Posterior vena cava (tissue), 2 donors: ENCODE measurements around the gene LTBP2. TPM values are rescaled to one million over a fixed set of nuclear protein-coding genes. Genes with fewer than 3 reads are reported as not detected.

Source experiments
- DNase-seq: peaks from one replicate; pipeline ENCODE4 v3.0.0-alpha.2; 2020; ENCODE audit warnings: low spot score
- intact Hi-C, 2 donors: fragments of 100-400 bp; cut with DNase I; formaldehyde crosslinking; loops; one replicate each; pipeline versions ENCODE4 v1.14.1 to v1.14.2; 2022 to 2023
- total RNA-seq, 2 donors: library from RNA; stranded (reverse); fragmentation: NEBNext Ultra II Directional; extraction: Animal tissue kit (Norgen Biotek cat#: 25700); gene quantifications; one replicate each; pipeline ENCODE4 v1.2.1, GENCODE V29; 2021
- donor health status: DM: yes; HTN: yes; CAD: no.
- donor health status: DM: yes; HTN: yes; CAD: no.

LTBP2 gene
- total RNA-seq, 2 donors from 2014 or later, result 141 to 168 TPM

DNA sequence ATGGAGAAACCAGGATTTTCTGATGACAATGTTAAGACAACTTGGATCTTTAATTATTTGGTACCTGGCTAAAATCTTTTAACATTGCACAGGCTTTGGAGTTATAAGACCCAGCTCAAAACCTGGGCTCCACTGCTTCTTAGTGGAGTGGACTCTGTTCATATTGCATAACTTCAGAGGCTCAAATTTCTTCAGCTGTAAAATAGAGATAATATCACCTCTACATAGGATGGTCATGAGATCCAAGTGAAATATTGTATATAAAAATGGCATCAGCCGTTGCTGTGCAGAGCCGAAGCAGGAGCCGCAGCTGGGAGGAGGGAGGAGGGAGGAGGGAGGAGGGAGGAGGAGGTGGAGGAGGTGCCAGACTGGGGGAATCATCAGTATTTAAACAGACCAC, 129.5 kb downstream of the LTBP2 start:
- no peak for DNase-seq
- intact Hi-C loops, result no loop called here

DNA sequence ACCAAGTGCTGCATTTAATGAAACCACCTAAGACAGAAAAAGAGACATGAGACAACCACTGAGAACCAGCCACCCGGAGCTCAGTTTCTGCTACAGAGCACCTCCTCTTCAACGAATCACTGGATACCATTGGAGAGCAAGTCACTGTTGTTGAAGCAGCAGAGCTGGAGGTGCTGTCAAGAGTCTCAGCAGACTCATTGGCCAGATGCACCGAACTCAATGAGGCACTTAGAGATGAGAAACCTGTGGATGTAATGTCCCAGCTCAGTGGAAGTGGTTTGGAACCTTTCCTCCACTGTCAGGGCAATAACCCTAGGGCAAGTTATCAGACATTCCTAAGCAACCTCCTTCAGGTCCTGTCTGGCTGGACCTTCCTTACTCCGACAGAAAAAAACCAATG, 132.0 kb downstream of the LTBP2 start:
- intact Hi-C loops, result no loop called here
- DNase-seq, result no peak

DNA sequence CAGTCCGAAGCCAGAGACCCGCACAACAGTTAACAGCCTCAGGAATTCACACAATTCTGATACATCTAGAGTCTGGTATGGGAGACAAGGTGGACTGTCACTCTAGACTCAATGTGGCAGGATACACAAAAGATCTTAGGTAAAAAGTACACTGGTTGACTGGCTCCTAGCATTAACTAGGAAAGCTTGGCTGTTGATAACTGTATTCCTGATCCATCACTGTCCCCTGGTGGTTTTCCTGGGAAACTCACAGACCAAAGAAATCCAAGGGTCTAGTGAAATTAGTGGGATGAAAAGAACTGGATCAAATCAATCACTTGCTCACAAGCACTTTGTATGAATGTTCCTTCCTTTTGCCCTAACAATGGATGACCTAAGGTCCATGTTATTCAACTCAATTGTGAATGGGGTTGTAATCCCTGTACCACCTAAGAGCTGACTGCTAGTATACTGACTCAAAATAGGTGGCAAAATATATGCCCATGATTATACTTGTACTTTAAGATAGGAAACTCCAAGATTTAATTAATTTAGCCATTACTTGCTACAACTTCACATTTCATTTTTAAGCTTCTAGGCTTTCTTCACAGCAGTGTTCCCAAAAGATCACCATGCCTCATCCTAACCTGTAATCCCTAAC, 132.9 kb downstream of the LTBP2 start:
- intact Hi-C loops, result loop anchor here in 1 of 2 donors (5.0 kb wide), 1 partner anchor 122 kb away; no protein-coding TSS in a partner anchor
- no peak for DNase-seq

DNA sequence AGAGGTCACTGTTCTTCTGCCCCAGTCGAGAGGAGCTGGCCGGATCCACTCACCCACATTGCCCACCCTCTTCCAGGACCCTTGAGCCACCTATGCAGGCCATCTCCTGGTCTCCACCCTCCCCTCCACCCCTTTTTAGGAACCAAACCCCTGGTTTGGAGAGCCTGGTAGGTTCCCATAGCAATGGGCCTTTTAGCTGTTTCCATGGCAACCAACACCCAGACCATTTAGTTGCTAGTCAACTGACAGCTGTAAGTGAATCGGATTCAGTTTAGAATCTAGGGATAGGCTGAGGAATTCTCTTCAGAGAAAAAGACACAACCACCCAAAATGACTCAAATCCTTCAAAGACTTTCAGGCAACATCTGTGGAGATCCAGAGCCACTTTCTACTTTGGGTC, 135.4 kb downstream of the LTBP2 start:
- no peak for DNase-seq
- intact Hi-C loops, result loop anchor here in 1 of 2 donors (5.0 kb wide), 1 partner anchor 119 kb away; no protein-coding TSS in a partner anchor

DNA sequence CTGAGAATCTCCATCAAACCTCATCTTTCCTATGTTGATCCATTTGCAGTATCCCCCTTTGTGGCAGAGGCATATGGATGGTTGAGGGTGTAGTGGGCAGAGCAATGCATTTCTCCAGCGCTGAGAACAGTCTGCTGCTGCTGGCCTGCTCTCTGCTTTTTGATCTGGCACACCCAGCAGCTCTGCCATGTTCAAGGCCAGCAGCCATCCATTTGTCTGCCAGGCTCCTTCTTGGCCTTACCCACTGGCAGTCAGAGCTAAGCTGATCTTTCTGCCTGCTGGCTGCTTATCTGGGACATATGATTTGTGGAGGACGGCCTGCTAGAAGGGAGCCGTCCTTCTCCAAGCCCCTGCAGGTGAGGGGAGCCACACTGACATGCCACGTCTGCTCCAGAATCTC, 135.9 kb downstream of the LTBP2 start:
- no peak for DNase-seq
- intact Hi-C loops, result loop anchor here in 1 of 2 donors (5.0 kb wide), 1 partner anchor 119 kb away; no protein-coding TSS in a partner anchor

DNA sequence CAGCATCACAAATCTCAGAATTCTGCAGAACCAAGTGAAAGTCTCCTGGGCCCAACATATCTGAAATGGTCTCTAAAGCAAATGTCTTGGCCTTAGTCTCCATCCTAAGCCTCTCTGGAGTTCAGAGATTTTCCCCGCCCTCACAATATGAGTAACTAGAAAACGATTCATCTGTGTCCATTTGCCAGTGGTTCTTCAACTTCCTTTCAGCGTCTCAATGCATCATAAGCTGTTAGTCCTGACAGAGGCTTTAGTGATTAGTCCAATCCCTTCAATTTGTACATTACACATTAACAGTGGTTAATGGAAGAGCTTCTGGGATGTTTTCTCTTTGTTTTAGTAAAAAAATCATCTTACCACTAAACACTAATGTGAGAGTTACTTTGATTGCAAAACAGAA, 136.4 kb downstream of the LTBP2 start:
- intact Hi-C loops, result loop anchor here in 1 of 2 donors (5.0 kb wide), 1 partner anchor 118 kb away; no protein-coding TSS in a partner anchor
- DNase-seq, result no peak

DNA sequence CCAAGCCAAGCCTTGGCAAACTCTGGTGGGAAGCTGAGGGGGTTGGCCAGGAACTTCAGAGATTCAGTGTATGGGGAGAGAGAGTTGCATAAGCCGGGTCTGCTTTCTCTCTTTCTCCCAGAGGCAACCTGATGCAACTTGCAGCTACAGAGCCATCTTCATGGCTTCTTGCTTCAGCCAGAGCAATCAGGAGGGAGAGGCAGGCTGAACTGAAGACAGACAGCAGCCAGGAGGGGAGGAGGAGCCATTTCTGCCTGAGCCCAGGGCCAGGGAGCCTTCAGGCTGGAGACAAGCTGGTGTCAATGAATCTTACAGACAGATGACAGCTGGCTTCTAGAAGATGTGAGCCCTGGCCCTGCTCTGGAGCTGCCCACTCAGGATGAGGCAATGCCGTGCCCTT, 137.7 kb downstream of the LTBP2 start:
- DNase-seq, result no peak
- intact Hi-C loops, result no loop called here

DNA sequence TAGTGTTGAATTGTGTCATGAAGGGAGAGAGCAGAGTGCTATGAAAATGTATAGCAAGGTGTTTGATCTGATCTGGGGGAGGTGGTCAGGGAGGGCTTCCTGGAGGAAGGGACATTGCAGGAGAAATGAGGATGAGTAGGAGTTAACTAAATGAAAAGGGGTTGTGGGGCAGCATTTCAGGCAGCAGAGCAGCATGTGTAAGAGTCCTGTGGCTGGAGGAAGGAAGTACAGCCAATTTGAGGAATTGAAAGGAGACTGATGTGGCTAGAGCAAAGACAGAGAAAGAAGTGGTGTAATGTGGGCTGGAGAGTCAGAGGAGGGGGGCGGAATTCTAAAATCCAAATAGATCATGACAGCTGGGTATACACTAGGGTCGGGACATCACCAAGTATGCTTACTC, 139.4 kb downstream of the LTBP2 start:
- intact Hi-C loops, result no loop called here
- no peak for DNase-seq

DNA sequence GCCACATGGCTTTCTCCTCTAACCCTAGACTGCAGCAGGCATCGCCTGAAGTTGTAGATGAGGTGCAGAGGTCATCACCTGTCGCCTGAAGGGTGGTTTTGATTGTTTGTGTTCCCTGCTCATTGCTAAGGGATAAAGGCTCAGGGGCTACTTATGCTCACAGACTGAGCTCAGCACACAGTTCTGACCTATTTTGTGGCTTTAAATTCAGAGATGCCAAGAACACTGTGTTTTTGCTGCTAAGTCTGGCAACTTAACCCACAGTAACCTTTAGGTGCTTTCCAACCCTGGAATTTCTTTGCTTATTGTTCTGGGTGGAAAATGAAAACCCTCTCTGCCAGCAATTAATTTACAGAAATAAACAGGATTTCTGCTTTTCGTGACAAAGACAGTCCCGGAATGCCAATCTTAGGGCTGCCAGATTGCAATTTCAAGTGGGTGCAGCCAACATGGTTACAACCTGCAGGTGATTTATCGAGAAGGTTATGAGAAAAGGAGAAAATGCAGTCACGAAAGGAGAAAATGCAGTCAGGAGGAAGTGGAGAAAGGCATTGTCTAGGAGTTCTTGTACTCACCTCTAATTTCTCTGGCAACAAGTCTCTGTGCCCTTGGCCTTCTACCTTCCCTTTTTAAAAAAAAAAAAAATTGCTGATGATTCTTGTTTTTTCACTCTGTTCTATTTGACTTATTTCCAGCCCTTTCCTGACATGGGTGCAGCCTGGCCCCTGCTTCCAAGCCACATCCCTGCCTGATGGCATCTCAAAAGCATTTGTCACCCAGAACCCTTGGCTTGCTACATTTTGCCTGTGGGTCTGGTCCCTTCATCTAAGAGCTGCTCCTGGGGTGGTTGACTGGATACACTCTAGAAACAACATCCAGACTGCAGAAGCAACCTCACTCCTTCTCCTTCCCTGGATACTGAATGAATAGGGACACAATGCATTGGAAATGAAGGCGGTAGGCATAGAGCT, 142.2 kb downstream of the LTBP2 start:
- intact Hi-C loops, result loop anchor here in 1 of 2 donors (10.0 kb wide), 1 partner anchor 105 kb away; no protein-coding TSS in a partner anchor
- DNase-seq, result no peak

DNA sequence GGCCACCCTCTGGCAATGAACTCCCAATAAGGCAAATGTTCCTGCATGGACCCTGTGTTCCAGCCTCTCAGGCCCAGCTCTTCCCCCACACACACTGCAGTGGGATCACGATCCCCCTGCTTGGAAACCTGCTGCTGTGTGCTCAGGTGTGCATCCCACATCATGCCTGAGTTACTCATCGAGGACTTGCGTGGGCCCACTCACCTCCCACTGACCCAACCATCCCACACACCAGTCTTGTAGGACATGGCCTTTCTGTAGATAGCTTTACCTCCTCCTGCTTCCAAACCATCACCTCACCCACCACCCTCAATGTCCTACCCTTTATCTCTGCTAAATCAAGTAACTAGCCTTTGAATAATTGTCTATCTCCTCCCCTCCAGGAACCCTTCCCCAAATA, 143.5 kb downstream of the LTBP2 start:
- intact Hi-C loops, result loop anchor here in 1 of 2 donors (10.0 kb wide), 1 partner anchor 104 kb away; no protein-coding TSS in a partner anchor

DNA sequence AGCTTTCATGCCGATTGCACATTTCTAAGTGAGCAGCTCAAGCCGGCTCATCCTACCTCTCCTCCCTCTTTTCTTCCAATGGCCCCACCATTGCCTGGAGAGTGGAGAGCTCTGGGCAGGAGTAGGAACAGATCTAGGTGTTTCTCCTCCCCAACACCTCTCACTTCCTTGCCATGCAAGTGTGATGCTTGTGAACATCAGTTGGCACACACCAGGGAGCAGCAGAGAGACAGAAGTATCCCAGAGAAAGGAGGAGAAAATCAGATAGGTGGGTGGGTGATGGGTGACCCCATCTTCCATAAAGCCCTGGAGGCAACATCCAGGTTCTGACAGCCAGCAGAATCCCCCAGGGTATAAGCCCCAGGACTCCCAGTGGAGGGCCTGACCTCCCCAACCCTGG, 146.7 kb downstream of the LTBP2 start:
- intact Hi-C loops, result loop anchor here in 1 of 2 donors (10.0 kb wide), 1 partner anchor 101 kb away; no protein-coding TSS in a partner anchor

More for the DNA sequence above, 143.5 kb downstream of the LTBP2 start:
- DNase-seq, result no peak

DNA sequence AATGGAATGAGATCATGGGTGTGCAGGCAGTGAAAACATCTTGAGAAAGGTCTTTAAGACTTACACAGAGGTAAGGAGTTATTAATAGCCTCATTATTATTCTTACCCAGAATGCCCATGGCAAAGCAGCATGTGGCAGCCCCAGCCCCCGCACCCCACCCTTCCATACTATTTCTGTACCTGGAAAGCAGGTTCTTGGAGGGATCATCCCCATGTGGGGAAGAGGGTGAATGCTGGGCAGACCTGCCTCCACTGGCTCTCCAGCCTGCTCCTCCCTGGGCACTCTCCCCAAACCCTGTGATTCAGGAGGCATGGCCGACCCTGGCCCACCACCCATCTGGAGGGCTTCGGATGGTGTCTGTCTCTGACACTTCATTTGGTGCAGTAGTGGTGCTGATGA, 147.3 kb downstream of the LTBP2 start:
- DNase-seq, result no peak
- intact Hi-C loops, result loop anchor here in 1 of 2 donors (10.0 kb wide), 1 partner anchor 100 kb away; no protein-coding TSS in a partner anchor

More for the DNA sequence above, 146.7 kb downstream of the LTBP2 start:
- DNase-seq, result no peak

DNA sequence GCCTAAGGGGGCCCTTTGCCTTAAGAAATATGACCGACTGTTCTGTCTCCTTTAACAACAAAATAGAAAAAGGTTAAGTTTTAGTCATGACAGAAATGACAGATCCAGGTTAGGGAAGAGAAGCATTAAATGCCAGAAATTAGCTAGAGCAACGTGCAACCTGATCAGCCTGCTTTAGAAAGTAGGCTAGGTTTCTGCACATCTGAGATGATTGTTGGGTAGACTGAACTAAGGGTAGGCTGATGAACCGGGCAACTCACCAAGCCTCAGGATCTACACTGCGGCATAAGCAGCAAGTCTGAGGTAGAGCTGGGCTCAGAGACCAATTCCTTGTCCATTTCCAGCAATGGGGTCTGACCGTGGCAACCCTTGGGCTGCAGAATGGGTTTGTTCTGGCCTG, 148.3 kb downstream of the LTBP2 start:
- intact Hi-C loops, result loop anchor here in 1 of 2 donors (10.0 kb wide), 1 partner anchor 99 kb away; no protein-coding TSS in a partner anchor
- no peak for DNase-seq

DNA sequence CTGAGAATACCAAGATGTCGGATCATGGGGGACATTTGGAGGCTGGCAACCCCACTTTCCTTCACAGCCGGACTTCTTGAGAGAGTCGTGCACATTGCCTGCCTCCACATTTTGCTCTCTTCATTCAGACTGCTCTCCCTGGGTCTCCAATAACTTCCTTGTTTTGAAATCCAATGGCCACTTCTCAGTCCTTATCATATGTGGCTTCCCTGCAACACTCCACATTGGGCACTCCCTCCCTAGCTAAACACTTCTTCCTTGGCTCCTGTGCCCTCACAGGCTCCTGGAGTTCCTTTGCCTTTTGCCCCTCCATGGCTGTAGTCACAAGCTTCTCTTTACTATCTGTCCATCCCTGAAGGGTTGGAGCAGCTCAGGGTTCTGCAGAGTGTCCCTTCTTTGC, 149.0 kb downstream of the LTBP2 start:
- intact Hi-C loops, result loop anchor here in 1 of 2 donors (10.0 kb wide), 1 partner anchor 98 kb away; no protein-coding TSS in a partner anchor
- DNase-seq, result no peak

DNA sequence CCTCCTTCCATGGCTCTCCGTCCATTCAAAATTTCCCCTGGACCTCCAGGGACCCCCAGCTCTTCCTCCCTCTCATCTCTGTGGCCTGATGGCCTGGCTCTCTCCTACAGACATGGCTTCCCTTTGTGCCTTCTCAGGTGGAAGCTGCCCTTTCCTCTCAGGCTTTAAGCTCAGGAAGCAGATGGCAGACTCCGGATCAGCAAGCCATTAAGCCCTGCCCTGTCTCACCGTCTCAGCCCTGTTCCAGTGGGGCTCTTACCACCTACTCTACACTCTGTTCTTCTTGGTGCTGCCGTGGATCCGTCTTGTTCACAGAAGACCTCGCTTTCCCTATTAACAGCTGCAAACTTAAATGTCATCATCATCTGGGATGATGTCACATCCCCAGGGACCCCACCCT, 152.1 kb downstream of the LTBP2 start:
- no peak for DNase-seq
- intact Hi-C loops, result loop anchor here in 1 of 2 donors (10.0 kb wide), 1 partner anchor 95 kb away; no protein-coding TSS in a partner anchor

DNA sequence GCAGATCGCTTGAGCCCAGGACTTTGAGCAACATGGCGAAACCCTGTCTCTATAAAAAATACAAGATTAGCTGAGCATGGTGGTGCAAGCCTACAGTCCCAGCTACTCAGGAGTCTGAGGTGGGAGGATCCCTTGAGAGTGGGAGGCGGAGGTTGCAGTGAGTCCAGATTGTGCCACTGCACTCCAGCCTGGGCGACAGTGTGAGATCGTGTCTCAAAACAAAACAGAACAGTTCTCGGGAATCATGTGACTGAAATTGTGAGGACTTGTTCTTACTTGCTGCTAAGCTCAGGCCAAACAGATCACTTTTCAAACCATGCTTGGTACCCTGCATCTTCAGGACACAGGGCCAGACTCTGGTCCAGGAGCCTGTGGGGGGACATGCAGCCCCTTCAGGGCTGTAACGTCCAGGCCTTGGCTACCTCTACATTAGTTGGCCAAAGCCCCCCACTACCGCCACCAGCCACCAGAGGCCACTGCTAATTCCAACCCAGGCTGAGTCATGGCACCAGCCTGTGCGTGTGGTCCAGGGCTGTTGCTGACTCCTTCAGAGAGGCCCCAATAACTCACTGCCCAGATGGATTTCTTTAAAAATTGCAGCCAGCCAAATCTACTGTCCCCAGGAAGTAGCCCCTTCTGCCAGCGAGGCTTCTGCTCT, 152.6 kb downstream of the LTBP2 start:
- intact Hi-C loops, result no loop called here
- DNase-seq, result no peak

DNA sequence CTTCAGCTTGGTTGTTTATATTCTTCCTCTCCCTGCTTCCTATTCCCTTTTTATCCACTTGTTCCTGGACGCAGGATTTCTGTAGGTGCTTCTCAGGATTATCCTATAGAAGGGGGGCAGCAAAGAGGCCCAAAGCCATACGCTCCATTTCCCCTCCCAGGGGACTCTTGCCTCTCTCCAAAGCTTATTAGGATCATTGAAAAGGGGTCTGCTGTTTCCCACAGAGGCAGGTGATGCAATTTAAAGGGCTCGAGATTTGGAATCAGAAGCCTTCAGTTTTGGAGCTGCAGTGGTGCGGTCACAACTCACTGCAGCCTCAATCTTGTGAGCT, 154.5 kb downstream of the LTBP2 start:
- no peak for DNase-seq
- intact Hi-C loops, result no loop called here

DNA sequence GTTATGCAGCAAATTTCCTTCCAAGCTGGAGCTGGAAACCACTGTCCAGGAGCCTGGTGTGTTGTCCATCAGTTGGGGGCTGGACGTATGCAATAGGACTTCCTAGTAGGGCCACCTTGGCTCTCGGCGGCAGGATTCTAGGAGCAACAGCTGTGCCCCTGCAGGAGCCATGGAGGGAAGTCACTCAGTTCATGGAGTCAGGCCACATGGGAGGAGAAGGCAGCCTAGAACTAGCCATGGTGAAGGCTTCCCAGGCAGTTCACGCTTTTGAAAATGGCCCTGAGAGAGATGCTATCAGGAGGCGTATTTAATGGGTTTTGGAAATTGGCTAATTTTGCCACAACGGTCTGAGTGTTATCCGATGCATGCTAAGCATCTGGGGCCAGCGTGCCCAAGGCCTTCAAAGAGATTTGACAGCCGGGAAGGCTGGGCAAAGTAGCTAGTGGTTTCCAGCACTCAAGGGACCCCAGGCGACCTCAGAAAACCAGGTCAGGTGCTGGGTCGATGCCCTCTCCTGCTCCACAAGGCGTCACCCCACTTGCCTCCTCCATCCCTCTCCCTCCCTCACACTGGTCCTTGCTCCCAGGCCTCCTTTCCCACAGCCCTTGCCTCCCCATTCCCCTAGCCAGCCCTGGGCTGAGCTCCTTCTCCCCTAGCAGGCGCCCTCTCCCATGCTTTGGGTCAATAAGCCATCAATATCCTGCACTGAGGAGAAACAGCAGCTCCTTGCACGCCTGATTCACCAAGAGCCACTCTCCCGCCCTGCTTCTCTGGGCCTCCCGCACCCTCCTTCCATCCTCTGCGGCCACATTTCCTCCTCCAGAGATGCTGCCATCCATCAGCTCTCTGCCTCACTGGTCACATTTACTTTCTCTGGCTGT, 155.1 kb downstream of the LTBP2 start:
- intact Hi-C loops, result no loop called here
- no peak for DNase-seq
